Progenitor cell of endocrine pancreas (in vitro differentiated cells): ENCODE measurements around the gene MRPS31. TPM values are rescaled to one million over a fixed set of nuclear protein-coding genes. Genes with fewer than 3 reads are reported as not detected.
A peak's percentile ranks its signal among the peaks of the same experiment; 100 is the strongest.

Experiments
- DNase-seq: peaks from one replicate; pipeline ENCODE4 v3.0.0; 2021; ENCODE audit warnings: low spot score; ENCODE audit not compliant: unreplicated experiment
- H3K27ac Mint-ChIP-seq: 2 replicates; pipeline ENCODE4 v1.8.0; 2021; ENCODE audit warnings: mild to moderate bottlenecking, moderate library complexity, mixed read lengths
- H3K27me3 Mint-ChIP-seq: 2 replicates; pipeline ENCODE4 v1.8.0; 2021; ENCODE audit warnings: mixed read lengths
- H3K36me3 Mint-ChIP-seq: 2 replicates; pipeline ENCODE4 v1.8.0; 2022; ENCODE audit warnings: mixed read lengths; ENCODE audit not compliant: insufficient read depth
- H3K4me1 Mint-ChIP-seq: 2 replicates; pipeline ENCODE4 v1.8.0; 2021; ENCODE audit warnings: low read depth, mixed read lengths
- H3K4me3 Mint-ChIP-seq: 2 replicates; pipeline ENCODE4 v1.8.0; 2021; ENCODE audit warnings: low read depth, mild to moderate bottlenecking, moderate library complexity, mixed read lengths
- H3K9me3 Mint-ChIP-seq: 2 replicates; pipeline ENCODE4 v1.8.0; 2021; ENCODE audit warnings: low read depth, mixed read lengths
- total RNA-seq: library from RNA; stranded (reverse); gene quantifications from 2 replicates; pipeline ENCODE4 v1.2.1, GENCODE V29; 2021
- TF ChIP-seq, protein P1 (sequence below): fragments of 200-600 bp; sonication (generic); IDR thresholded peaks from one replicate; pipeline ENCODE4 v1.5.0; 2021; ENCODE audit warnings: antibody characterized with exemption, mild to moderate bottlenecking; ENCODE audit not compliant: unreplicated experiment

MRPS31 gene
- total RNA-seq, 1 donor from 2014 or later, result 39.5 TPM

DNA sequence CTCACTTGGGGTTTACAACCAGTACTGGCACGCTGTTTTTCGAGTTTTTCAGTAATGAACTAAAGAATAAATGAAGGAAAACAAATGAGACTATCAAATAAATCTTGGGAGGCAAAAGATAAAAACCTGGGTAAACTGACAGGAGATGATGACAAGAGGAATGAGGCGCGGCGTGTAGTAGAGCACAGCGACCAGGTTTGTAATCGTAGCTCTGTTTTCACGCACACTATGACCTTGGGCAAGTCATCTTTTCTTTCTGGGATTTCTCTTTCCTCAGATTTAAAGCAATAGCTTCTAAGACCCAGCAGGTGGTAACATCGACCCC lies 419 bp downstream of the MRPS31 start:
- Mint-ChIP-seq H3K4me3 (peak overlapping the region; percentile 99), H3K9me3 (no peaks in the 10 kb centered on the region), H3K36me3 (no peaks in the 10 kb centered on the region), H3K27ac (peak overlapping the region; percentile 99), H3K4me1 (peaks cover 8% of the 10 kb centered on the region), H3K27me3 (no peaks in the 10 kb centered on the region)
- DNase-seq, result no peak
- TF ChIP-seq, protein P1, sequence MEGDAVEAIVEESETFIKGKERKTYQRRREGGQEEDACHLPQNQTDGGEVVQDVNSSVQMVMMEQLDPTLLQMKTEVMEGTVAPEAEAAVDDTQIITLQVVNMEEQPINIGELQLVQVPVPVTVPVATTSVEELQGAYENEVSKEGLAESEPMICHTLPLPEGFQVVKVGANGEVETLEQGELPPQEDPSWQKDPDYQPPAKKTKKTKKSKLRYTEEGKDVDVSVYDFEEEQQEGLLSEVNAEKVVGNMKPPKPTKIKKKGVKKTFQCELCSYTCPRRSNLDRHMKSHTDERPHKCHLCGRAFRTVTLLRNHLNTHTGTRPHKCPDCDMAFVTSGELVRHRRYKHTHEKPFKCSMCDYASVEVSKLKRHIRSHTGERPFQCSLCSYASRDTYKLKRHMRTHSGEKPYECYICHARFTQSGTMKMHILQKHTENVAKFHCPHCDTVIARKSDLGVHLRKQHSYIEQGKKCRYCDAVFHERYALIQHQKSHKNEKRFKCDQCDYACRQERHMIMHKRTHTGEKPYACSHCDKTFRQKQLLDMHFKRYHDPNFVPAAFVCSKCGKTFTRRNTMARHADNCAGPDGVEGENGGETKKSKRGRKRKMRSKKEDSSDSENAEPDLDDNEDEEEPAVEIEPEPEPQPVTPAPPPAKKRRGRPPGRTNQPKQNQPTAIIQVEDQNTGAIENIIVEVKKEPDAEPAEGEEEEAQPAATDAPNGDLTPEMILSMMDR, result no peak

- Mint-ChIP-seq H3K36me3 (no peaks in the 10 kb centered on the region), H3K27me3 (no peaks in the 10 kb centered on the region), H3K9me3 (no peaks in the 10 kb centered on the region), H3K4me1 (peaks cover 8% of the 10 kb centered on the region), H3K4me3 (peak overlapping the region; percentile 99), H3K27ac (peak overlapping the region; percentile 99)
- TF ChIP-seq, protein P1, result no peak
- no peak for DNase-seq
Observed at GRCh38 chr13:40769970-40770369, 1.0 kb downstream of the MRPS31 start.

DNA sequence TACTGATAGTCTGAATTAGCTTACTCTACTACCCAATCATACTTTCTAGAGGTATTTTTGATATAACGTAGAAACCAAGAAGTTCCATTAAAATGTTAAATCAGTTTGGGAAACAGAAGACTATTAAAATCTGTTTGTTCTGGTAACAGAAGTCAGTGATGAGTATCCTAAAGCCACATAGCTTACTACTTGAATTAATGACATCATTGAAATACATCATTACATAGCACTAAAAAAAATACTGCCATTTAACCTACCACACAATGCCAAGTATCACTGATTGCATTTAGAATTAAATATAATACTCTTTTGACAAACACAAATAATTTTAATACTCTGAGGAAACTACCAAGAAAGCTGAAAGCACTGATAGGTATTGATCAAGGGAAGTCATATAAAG lies 5.4 kb downstream of the MRPS31 start:
- TF ChIP-seq, protein P1, result no peak
- no peak overlapping the region for H3K27ac Mint-ChIP-seq
- H3K27me3 Mint-ChIP-seq, result no peaks in the 10 kb centered on the region
- no peak for DNase-seq
- H3K4me1 Mint-ChIP-seq, result peaks cover 14% of the 10 kb centered on the region
- no peaks in the 10 kb centered on the region for H3K9me3 Mint-ChIP-seq
- no peaks in the 10 kb centered on the region for H3K36me3 Mint-ChIP-seq
- H3K4me3 Mint-ChIP-seq, result no peak overlapping the region

- H3K4me3 Mint-ChIP-seq, result no peak overlapping the region
- no peak overlapping the region for H3K27ac Mint-ChIP-seq
- DNase-seq, result no peak
- no peaks in the 10 kb centered on the region for H3K27me3 Mint-ChIP-seq
- peaks cover 8% of the 10 kb centered on the region for H3K4me1 Mint-ChIP-seq
- no peaks in the 10 kb centered on the region for H3K36me3 Mint-ChIP-seq
- TF ChIP-seq, protein P1, result no peak
- no peaks in the 10 kb centered on the region for H3K9me3 Mint-ChIP-seq
Observed at GRCh38 chr13:40764587-40765403, 6.2 kb downstream of the MRPS31 start.

DNA sequence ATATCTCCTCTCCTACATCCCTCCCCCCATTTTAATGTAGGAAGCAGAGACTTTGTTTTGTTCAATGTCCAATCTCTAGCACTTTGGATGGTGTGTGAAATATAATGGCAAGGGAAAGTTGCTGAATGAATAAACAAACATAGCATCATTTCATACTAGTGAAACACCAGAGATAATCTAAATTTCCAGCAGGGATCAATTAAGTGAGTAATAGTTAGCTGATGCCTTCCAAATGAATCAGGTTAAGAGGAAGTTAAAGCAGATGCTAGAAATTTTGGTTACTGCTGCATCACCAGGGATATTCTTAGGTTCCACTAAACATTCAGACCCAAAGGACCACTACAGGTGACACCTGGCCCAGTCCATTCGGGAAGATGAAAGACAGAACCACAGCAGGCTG lies 8.1 kb downstream of the MRPS31 start:
- H3K27me3 Mint-ChIP-seq, result no peaks in the 10 kb centered on the region
- H3K4me3 Mint-ChIP-seq, result no peak overlapping the region
- DNase-seq, result no peak
- TF ChIP-seq, protein P1, result no peak
- H3K27ac Mint-ChIP-seq, result no peak overlapping the region
- H3K36me3 Mint-ChIP-seq, result peaks cover 7% of the 10 kb centered on the region
- H3K4me1 Mint-ChIP-seq, result peaks cover 6% of the 10 kb centered on the region
- H3K9me3 Mint-ChIP-seq, result no peaks in the 10 kb centered on the region
